A673 (cell line): ENCODE data around the gene TOM1L2. TPM values are rescaled to one million over a fixed set of nuclear protein-coding genes. Genes with fewer than 3 reads are reported as not detected.

ENCODE experiments used
- BruUV-seq: library from RNA; stranded (reverse); fragments of 400-500 nt; replicated peaks from 2 replicates; lab custom pipeline; 2021; lab: Mats Ljungman, UMichigan
- CTCF ChIA-PET: fragments of 300-600 bp; sonication (Branson Sonifier 250); formaldehyde crosslinking; loops from one replicate; lab custom pipeline; 2022; ENCODE audit warnings: antibody characterized with exemption; lab: Charles Lee
- POLR2A ChIA-PET: fragments of 300-600 bp; sonication (Branson Sonifier 250); formaldehyde crosslinking; loops from one replicate; lab custom pipeline; 2022; ENCODE audit warnings: antibody characterized with exemption; ENCODE audit not compliant: low non-redundant PET; lab: Charles Lee
- DNase-seq: peaks from one replicate; pipeline ENCODE4 v3.0.0-alpha.2; 2015; ENCODE audit warnings: low spot score
- H3K27ac ChIP-seq: fragments of 200-600 bp; sonication (generic); 2 replicates; pipeline ENCODE4 v1.5.1; 2016; ENCODE audit warnings: mixed run types, low read depth, mild to moderate bottlenecking, mixed read lengths, antibody characterized with exemption, low read length; ENCODE audit not compliant: poor library complexity, severe bottlenecking
- H3K27me3 ChIP-seq: fragments of 200-600 bp; sonication (generic); replicated peaks from 2 replicates; pipeline ENCODE4 v1.6.1; 2017; ENCODE audit warnings: mixed run types, low read depth, mild to moderate bottlenecking, mixed read lengths, antibody characterized with exemption, low read length; ENCODE audit not compliant: insufficient read depth, poor library complexity
- H3K36me3 ChIP-seq: fragments of 200-600 bp; sonication (generic); 2 replicates; pipeline ENCODE4 v1.6.1; 2016; ENCODE audit warnings: mixed run types, mild to moderate bottlenecking, mixed read lengths, antibody characterized with exemption, low read length; ENCODE audit not compliant: insufficient read depth, poor library complexity, severe bottlenecking
- H3K4me1 ChIP-seq: fragments of 200-600 bp; sonication (generic); 2 replicates; pipeline ENCODE4 v1.6.1; 2017; ENCODE audit warnings: mixed run types, mild to moderate bottlenecking, mixed read lengths, antibody characterized with exemption, low read length; ENCODE audit not compliant: insufficient read depth, poor library complexity, severe bottlenecking
- H3K4me3 ChIP-seq: fragments of 200-600 bp; sonication (generic); 2 replicates; pipeline ENCODE4 v1.5.1; 2016; ENCODE audit warnings: low read depth, mixed run types, mild to moderate bottlenecking, mixed read lengths, low read length; ENCODE audit not compliant: poor library complexity, severe bottlenecking
- H3K9me3 ChIP-seq: fragments of 200-600 bp; sonication (generic); 2 replicates; pipeline ENCODE4 v1.6.1; 2016; ENCODE audit warnings: mixed run types, low read depth, mild to moderate bottlenecking, mixed read lengths, antibody characterized with exemption, low read length; ENCODE audit not compliant: poor library complexity, severe bottlenecking
- CTCF ChIP-seq: fragments of 300-800, 200-600 bp; sonication (generic); conservative IDR thresholded peaks from 2 replicates; pipeline ENCODE4 v1.5.1; 2017; ENCODE audit warnings: low read depth, mild to moderate bottlenecking, antibody characterized with exemption, low read length, moderate library complexity, mixed read lengths
- EZH2 ChIP-seq: fragments of 200-600 bp; sonication (generic); IDR thresholded peaks from 2 replicates; pipeline ENCODE4 v1.6.1; 2017; ENCODE audit warnings: borderline replicate concordance, low read depth, mild to moderate bottlenecking, mixed read lengths, antibody characterized with exemption, low read length; ENCODE audit not compliant: poor library complexity, severe bottlenecking
- intact Hi-C: fragments of 100-400 bp; cut with micrococcal nuclease; formaldehyde crosslinking; loops from one replicate; pipeline ENCODE4 v1.10.0; 2022; ENCODE audit not compliant: unreplicated experiment
- total RNA-seq: library from RNA; stranded (reverse); gene quantifications from 2 replicates; pipeline ENCODE4 v1.2.3, GENCODE V29; 2021

The TOM1L2 gene
- total RNA-seq, 1 experiment from 2014 or later, result 10.0 TPM

- peak; percentile 82 for DNase-seq
- BruUV-seq, result no TSS peak
- intact Hi-C loops, result no loop called here
- ChIA-PET POLR2A (no interaction called here), CTCF (no interaction called here)
- peaks cover 78% of the 10 kb centered on the region for H3K36me3 ChIP-seq
- H3K27me3 ChIP-seq, result no peaks in the 10 kb centered on the region
- no peaks in the 10 kb centered on the region for H3K9me3 ChIP-seq
- H3K4me3 ChIP-seq, result peak overlapping the region; percentile 72
- TF ChIP-seq CTCF, result no peak
- no peak for TF ChIP-seq EZH2
- H3K4me1 ChIP-seq, result peaks cover 57% of the 10 kb centered on the region
- peak overlapping the region; percentile 83 for H3K27ac ChIP-seq
Measured at GRCh38 chr17:17819561-17819995, 152.6 kb downstream of the TOM1L2 start.

DNA sequence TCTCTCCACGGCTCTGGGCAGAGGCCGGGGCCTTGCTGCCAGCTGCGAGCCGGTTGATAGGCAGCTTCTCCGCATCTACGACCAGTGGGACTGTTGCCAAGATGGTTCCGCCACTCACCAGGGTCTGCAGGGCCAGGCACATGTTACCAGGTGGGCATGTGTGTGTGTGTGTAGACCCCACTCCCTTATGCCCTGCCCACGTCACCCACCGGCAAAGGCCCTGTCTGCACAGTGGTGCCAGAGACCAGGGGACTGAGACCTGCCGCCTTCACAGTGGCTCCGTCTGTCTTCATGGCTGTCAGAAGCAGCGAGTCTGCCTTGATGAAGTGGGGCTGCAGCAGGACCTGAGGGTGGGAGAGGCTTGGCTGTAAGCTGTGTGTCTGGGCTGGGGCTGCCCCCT, 153.1 kb downstream of the TOM1L2 start:
- CTCF ChIA-PET, result no interaction called here
- Histone ChIP-seq H3K36me3 (peaks cover 83% of the 10 kb centered on the region), H3K4me1 (peaks cover 52% of the 10 kb centered on the region), H3K4me3 (no peak overlapping the region), H3K9me3 (no peaks in the 10 kb centered on the region), H3K27ac (peak overlapping the region; percentile 83), H3K27me3 (no peaks in the 10 kb centered on the region)
- POLR2A ChIA-PET, result no interaction called here
- intact Hi-C loops, result no loop called here
- BruUV-seq, result no TSS peak
- DNase-seq, result no peak
- TF ChIP-seq CTCF (no peak), EZH2 (no peak)

DNA sequence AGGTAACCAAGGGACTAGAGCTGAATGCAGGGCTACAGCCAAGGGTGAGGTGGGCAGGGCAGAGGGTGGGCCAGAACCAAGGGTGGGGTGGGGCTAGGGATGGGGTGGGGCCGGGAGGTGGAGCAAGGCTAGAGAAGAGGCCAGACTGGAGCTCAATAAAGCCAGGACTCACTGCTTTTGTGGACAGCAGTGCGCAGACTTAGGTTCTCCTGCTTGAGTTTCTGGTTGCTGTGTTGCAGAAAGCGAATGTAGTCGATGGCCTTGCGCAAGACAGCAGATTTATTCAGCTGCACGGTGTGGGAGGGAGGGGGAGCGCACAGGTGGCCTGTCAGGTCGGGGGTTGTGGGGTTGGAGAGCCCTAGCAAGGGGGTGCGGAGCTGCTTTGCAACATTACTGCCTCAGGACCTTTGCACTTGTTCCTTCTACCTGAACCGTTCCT, 154.1 kb downstream of the TOM1L2 start:
- ChIA-PET POLR2A (no interaction called here), CTCF (interaction anchor here (1.4 kb wide), 1 partner anchor 101 kb away, joined by 4 read pairs; no protein-coding TSS in a partner anchor)
- TF ChIP-seq EZH2, result no peak
- no peak for TF ChIP-seq CTCF
- H3K36me3 ChIP-seq, result peaks cover 92% of the 10 kb centered on the region
- H3K4me1 ChIP-seq, result peaks cover 52% of the 10 kb centered on the region
- no TSS peak for BruUV-seq
- intact Hi-C loops, result no loop called here
- H3K27me3 ChIP-seq, result no peaks in the 10 kb centered on the region
- no peaks in the 10 kb centered on the region for H3K9me3 ChIP-seq
- no peak for DNase-seq
- H3K27ac ChIP-seq, result peak overlapping the region; percentile 83
- H3K4me3 ChIP-seq, result no peak overlapping the region
